ENCODE measurements around the gene STRN3.

DNA sequence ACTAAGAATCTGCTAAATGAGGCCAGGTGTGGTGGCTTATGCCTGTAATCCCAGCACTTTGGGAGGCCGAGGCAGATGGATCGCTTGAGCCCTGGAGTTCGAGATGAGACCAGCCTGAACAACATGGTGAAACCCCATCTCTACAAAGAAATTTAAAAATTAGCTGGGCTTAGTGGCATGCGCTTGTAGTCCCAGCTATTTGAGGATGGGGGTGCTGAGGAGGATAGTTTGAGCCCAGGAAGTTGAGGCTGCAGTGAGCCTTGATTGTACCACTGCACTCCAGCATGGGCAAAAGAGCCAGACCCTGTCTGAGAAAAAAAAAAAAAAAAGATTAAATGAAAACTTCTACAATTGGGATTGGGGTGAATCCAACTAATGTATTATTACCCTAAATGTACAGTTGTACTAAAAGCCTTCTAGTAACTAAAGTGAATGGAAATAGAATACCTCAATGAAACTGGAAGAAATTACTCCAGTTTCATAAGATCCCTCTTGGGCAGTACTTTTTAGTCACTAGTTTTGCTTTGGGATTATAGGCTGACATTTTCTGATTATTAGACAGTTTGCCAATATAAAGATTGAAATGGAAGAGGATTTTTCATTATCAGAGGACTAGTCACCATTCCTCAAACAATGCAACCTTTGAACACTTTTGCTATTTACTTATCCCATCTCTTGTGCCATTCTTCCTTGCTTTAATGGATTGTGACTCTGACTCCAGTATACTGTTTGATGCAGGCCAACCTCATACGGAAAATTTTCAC is 137.5 kb downstream of the STRN3 start:
- TF ChIP-seq, protein P1, sequence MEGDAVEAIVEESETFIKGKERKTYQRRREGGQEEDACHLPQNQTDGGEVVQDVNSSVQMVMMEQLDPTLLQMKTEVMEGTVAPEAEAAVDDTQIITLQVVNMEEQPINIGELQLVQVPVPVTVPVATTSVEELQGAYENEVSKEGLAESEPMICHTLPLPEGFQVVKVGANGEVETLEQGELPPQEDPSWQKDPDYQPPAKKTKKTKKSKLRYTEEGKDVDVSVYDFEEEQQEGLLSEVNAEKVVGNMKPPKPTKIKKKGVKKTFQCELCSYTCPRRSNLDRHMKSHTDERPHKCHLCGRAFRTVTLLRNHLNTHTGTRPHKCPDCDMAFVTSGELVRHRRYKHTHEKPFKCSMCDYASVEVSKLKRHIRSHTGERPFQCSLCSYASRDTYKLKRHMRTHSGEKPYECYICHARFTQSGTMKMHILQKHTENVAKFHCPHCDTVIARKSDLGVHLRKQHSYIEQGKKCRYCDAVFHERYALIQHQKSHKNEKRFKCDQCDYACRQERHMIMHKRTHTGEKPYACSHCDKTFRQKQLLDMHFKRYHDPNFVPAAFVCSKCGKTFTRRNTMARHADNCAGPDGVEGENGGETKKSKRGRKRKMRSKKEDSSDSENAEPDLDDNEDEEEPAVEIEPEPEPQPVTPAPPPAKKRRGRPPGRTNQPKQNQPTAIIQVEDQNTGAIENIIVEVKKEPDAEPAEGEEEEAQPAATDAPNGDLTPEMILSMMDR (IDR thresholded peaks at IDR 0.05): no peak
- TF ChIP-seq POLR2A (IDR thresholded peaks at IDR 0.05): no peak

Data from right lobe of liver (tissue), 4 donors.